Measurements from ENCODE around the gene STRADA.

The STRADA gene

GRCh38 chr17:63694229-63694949 is 47.2 kb downstream of the STRADA start:
- Histone ChIP-seq H3K27ac (ENCODE audit: low read length) (no peak overlapping the region), H3K9me3 (ENCODE audit: control insufficient read depth in 1 of 2, low read length in 2 of 2) (no peaks in the 10 kb centered on the region), H3K27me3 (ENCODE audit: low read depth, low read length) (no peaks in the 10 kb centered on the region), H3K4me1 (ENCODE audit: control insufficient read depth in 1 of 2, insufficient read depth in 2 of 2, low read length in 2 of 2) (peaks cover 0 to 19% of the 10 kb centered on the region in 2 donors), H3K36me3 (ENCODE audit: control insufficient read depth in 1 of 2, insufficient read depth in 2 of 2, low read length in 2 of 2) (peaks cover 42 to 49% of the 10 kb centered on the region in 2 donors), H3K4me3 (ENCODE audit: low read depth in 1 of 2, low read length in 2 of 2) (no peak overlapping the region)

DNA sequence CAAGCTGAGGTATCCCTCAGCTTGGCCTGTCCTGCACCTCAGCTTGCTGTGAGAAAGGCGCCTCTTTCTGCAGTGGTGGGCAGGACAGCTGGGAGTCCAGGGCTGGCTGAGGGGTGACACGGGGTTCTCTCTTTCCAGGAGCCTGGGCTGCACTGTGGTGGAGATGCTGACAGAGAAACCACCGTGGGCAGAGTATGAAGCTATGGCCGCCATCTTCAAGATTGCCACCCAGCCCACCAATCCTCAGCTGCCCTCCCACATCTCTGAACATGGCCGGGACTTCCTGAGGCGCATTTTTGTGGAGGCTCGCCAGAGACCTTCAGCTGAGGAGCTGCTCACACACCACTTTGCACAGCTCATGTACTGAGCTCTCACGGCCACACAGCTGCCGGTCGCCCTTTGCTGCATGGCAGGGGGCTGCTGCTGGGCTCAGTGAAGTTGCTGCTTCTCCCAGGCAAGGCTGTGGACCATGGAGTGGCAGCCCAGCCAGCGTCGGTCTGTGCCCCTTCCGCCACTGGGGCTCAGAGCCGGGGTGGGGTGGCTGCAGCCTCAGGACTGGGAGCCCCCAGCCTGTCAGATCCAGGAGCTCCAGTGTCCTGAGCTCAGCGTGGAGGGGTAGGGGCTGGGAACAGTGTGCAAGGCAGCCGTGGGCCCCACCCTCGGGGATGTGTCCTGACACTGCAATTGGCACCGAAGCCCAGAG is 48.0 kb downstream of the STRADA start:
- Histone ChIP-seq H3K27me3 (ENCODE audit: low read depth, low read length) (no peaks in the 10 kb centered on the region), H3K27ac (ENCODE audit: low read length) (no peak overlapping the region), H3K9me3 (ENCODE audit: control insufficient read depth in 1 of 2, low read length in 2 of 2) (no peaks in the 10 kb centered on the region), H3K36me3 (ENCODE audit: control insufficient read depth in 1 of 2, insufficient read depth in 2 of 2, low read length in 2 of 2) (peaks cover 50 to 57% of the 10 kb centered on the region in 2 donors), H3K4me3 (ENCODE audit: low read depth in 1 of 2, low read length in 2 of 2) (no peak overlapping the region), H3K4me1 (ENCODE audit: control insufficient read depth in 1 of 2, insufficient read depth in 2 of 2, low read length in 2 of 2) (peaks cover 0 to 13% of the 10 kb centered on the region in 2 donors)

DNA sequence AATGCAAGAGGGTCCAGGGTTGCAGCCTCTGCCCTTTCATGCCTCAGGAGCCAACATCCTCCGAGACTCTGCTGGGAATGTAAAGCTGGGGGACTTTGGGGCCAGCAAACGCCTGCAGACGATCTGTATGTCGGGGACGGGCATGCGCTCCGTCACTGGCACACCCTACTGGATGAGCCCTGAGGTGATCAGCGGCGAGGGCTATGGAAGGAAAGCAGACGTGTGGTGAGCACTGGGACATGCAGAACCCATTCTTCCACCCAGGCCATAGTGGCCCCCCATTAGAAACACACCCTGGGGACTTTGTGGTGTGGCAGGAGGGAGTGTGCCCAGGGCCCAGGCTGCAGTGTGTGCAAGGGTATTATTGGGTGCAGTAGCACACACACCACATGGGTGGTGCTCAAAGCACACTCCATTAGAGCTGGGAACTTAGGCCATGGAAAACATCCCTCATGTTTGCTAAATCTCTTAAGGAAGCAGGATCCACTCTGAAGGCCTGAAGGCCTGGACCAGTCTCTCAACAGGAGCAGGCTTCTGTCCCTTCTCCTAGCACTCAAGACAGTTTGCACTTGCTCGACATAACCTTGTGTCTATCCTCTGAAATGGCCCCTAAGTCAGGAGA is 49.3 kb downstream of the STRADA start:
- Histone ChIP-seq H3K27ac (ENCODE audit: low read length) (no peak overlapping the region), H3K27me3 (ENCODE audit: low read depth, low read length) (no peaks in the 10 kb centered on the region), H3K4me3 (ENCODE audit: low read depth in 1 of 2, low read length in 2 of 2) (no peak overlapping the region), H3K9me3 (ENCODE audit: control insufficient read depth in 1 of 2, low read length in 2 of 2) (no peaks in the 10 kb centered on the region), H3K36me3 (ENCODE audit: control insufficient read depth in 1 of 2, insufficient read depth in 2 of 2, low read length in 2 of 2) (peaks cover 52 to 65% of the 10 kb centered on the region in 2 donors), H3K4me1 (ENCODE audit: control insufficient read depth in 1 of 2, insufficient read depth in 2 of 2, low read length in 2 of 2) (peaks cover 0 to 5% of the 10 kb centered on the region in 2 donors)

DNA sequence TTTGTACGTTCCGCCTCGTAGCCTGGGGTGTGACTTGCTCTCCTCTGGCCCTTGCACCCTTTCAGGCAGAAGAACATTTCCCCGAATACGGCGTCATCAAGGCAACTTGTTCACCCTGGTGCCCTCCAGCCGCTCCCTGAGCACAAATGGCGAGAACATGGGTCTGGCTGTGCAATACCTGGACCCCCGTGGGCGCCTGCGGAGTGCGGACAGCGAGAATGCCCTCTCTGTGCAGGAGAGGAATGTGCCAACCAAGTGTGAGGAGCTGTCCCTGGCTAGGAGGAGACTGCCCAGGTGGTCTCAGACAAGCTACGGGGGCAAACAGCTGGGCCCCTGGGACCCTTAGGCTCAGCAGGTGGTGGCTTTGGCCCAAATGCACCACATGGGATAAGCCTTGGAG is 52.1 kb downstream of the STRADA start:
- Histone ChIP-seq H3K27ac (ENCODE audit: low read length) (no peak overlapping the region), H3K36me3 (ENCODE audit: control insufficient read depth in 1 of 2, insufficient read depth in 2 of 2, low read length in 2 of 2) (peaks cover 51 to 65% of the 10 kb centered on the region in 2 donors), H3K27me3 (ENCODE audit: low read depth, low read length) (no peaks in the 10 kb centered on the region), H3K9me3 (ENCODE audit: control insufficient read depth in 1 of 2, low read length in 2 of 2) (no peaks in the 10 kb centered on the region), H3K4me3 (ENCODE audit: low read depth in 1 of 2, low read length in 2 of 2) (no peak overlapping the region), H3K4me1 (ENCODE audit: control insufficient read depth in 1 of 2, insufficient read depth in 2 of 2, low read length in 2 of 2) (peaks cover 0 to 18% of the 10 kb centered on the region in 2 donors)

- Histone ChIP-seq H3K36me3 (ENCODE audit: control insufficient read depth in 1 of 2, insufficient read depth in 2 of 2, low read length in 2 of 2) (peaks cover 46 to 58% of the 10 kb centered on the region in 2 donors), H3K4me3 (ENCODE audit: low read depth in 1 of 2, low read length in 2 of 2) (no peak overlapping the region), H3K4me1 (ENCODE audit: control insufficient read depth in 1 of 2, insufficient read depth in 2 of 2, low read length in 2 of 2) (peaks cover 0 to 18% of the 10 kb centered on the region in 2 donors), H3K27me3 (ENCODE audit: low read depth, low read length) (no peaks in the 10 kb centered on the region), H3K27ac (ENCODE audit: low read length) (no peak overlapping the region), H3K9me3 (ENCODE audit: control insufficient read depth in 1 of 2, low read length in 2 of 2) (no peaks in the 10 kb centered on the region)
Observed at GRCh38 chr17:63688396-63689020, 53.1 kb downstream of the STRADA start.

- H3K27me3 ChIP-seq (ENCODE audit: low read depth, low read length), result no peaks in the 10 kb centered on the region
- H3K36me3 ChIP-seq (ENCODE audit: control insufficient read depth in 1 of 2, insufficient read depth in 2 of 2, low read length in 2 of 2), result peaks cover 41 to 45% of the 10 kb centered on the region in 2 donors
Observed at GRCh38 chr17:63686138-63686685, 55.4 kb downstream of the STRADA start.

DNA sequence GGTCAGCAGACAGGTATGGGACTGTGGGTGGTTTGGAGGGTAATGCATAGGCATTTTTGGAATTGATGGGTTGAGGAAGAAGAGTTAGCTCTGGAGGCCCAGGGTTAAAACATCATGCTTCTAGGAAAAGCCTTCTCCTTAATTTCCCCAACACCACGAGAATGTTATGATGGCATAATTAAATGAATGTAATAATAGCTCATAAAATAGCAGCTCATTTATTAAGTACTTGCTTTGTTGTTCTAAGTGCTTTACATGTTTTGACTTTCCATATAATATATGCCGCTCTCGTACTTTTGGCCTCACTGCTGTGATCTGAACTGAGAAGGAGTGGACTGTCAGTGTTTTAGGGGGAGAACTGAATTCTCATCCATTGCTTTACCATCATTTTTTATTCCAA is 56.0 kb downstream of the STRADA start:
- Histone ChIP-seq H3K9me3 (ENCODE audit: control insufficient read depth in 1 of 2, low read length in 2 of 2) (no peaks in the 10 kb centered on the region), H3K4me3 (ENCODE audit: low read depth in 1 of 2, low read length in 2 of 2) (no peak overlapping the region), H3K4me1 (ENCODE audit: control insufficient read depth in 1 of 2, insufficient read depth in 2 of 2, low read length in 2 of 2) (peaks cover 0 to 18% of the 10 kb centered on the region in 2 donors), H3K27me3 (ENCODE audit: low read depth, low read length) (no peaks in the 10 kb centered on the region), H3K36me3 (ENCODE audit: control insufficient read depth in 1 of 2, insufficient read depth in 2 of 2, low read length in 2 of 2) (peaks cover 35 to 39% of the 10 kb centered on the region in 2 donors), H3K27ac (ENCODE audit: low read length) (no peak overlapping the region)

More at GRCh38 chr17:63686138-63686685, 55.4 kb downstream of the STRADA start:
- H3K9me3 ChIP-seq (ENCODE audit: control insufficient read depth in 1 of 2, low read length in 2 of 2), result no peaks in the 10 kb centered on the region
- H3K4me3 ChIP-seq (ENCODE audit: low read depth in 1 of 2, low read length in 2 of 2), result no peak overlapping the region
- H3K27ac ChIP-seq (ENCODE audit: low read length), result no peak overlapping the region
- H3K4me1 ChIP-seq (ENCODE audit: control insufficient read depth in 1 of 2, insufficient read depth in 2 of 2, low read length in 2 of 2), result peaks cover 0 to 18% of the 10 kb centered on the region in 2 donors

GRCh38 chr17:63685041-63685440 is 56.6 kb downstream of the STRADA start:
- Histone ChIP-seq H3K27ac (ENCODE audit: low read length) (no peak overlapping the region), H3K36me3 (ENCODE audit: control insufficient read depth in 1 of 2, insufficient read depth in 2 of 2, low read length in 2 of 2) (peaks cover 30 to 33% of the 10 kb centered on the region in 2 donors), H3K4me3 (ENCODE audit: low read depth in 1 of 2, low read length in 2 of 2) (no peak overlapping the region), H3K4me1 (ENCODE audit: control insufficient read depth in 1 of 2, insufficient read depth in 2 of 2, low read length in 2 of 2) (peaks cover 0 to 18% of the 10 kb centered on the region in 2 donors), H3K27me3 (ENCODE audit: low read depth, low read length) (no peaks in the 10 kb centered on the region), H3K9me3 (ENCODE audit: control insufficient read depth in 1 of 2, low read length in 2 of 2) (no peaks in the 10 kb centered on the region)

- H3K27me3 ChIP-seq (ENCODE audit: low read depth, low read length), result no peaks in the 10 kb centered on the region
- H3K36me3 ChIP-seq (ENCODE audit: control insufficient read depth in 1 of 2, insufficient read depth in 2 of 2, low read length in 2 of 2), result peaks cover 9 to 17% of the 10 kb centered on the region in 2 donors
- H3K4me3 ChIP-seq (ENCODE audit: low read depth in 1 of 2, low read length in 2 of 2), result no peak overlapping the region
- no peaks in the 10 kb centered on the region for H3K9me3 ChIP-seq (ENCODE audit: control insufficient read depth in 1 of 2, low read length in 2 of 2)
- H3K4me1 ChIP-seq (ENCODE audit: control insufficient read depth in 1 of 2, insufficient read depth in 2 of 2, low read length in 2 of 2), result peaks cover 0 to 18% of the 10 kb centered on the region in 2 donors
- no peak overlapping the region for H3K27ac ChIP-seq (ENCODE audit: low read length)
Observed at GRCh38 chr17:63682981-63683380, 58.6 kb downstream of the STRADA start.

GRCh38 chr17:63682441-63682840 is 59.2 kb downstream of the STRADA start:
- H3K27me3 ChIP-seq (ENCODE audit: low read depth, low read length), result no peaks in the 10 kb centered on the region
- peaks cover 7 to 18% of the 10 kb centered on the region in 2 donors for H3K36me3 ChIP-seq (ENCODE audit: control insufficient read depth in 1 of 2, insufficient read depth in 2 of 2, low read length in 2 of 2)
- no peaks in the 10 kb centered on the region for H3K9me3 ChIP-seq (ENCODE audit: control insufficient read depth in 1 of 2, low read length in 2 of 2)
- peaks cover 0 to 18% of the 10 kb centered on the region in 2 donors for H3K4me1 ChIP-seq (ENCODE audit: control insufficient read depth in 1 of 2, insufficient read depth in 2 of 2, low read length in 2 of 2)
- no peak overlapping the region for H3K27ac ChIP-seq (ENCODE audit: low read length)
- no peak overlapping the region for H3K4me3 ChIP-seq (ENCODE audit: low read depth in 1 of 2, low read length in 2 of 2)

DNA sequence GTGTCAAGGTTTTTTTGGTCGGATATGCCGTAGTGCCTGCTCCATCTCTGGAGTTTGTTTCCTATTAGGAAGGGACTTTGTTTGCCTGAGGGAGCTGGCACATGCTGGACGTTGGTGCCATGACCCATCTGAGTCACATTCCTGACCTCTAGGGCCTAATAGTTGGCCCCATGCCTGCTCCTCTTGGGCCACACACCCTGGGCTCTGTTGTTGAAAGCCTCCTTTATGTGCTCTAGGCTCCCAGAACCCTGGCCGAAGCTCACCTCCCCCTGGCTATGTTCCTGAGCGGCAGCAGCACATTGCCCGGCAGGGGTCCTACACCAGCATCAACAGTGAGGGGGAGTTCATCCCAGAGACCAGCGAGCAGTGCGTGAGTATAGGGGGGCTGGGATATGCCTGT is 60.1 kb downstream of the STRADA start:
- Histone ChIP-seq H3K9me3 (ENCODE audit: control insufficient read depth in 1 of 2, low read length in 2 of 2) (no peaks in the 10 kb centered on the region), H3K4me1 (ENCODE audit: control insufficient read depth in 1 of 2, insufficient read depth in 2 of 2, low read length in 2 of 2) (peaks cover 3 to 18% of the 10 kb centered on the region in 2 donors), H3K27me3 (ENCODE audit: low read depth, low read length) (no peaks in the 10 kb centered on the region), H3K27ac (ENCODE audit: low read length) (no peak overlapping the region), H3K4me3 (ENCODE audit: low read depth in 1 of 2, low read length in 2 of 2) (no peak overlapping the region), H3K36me3 (ENCODE audit: control insufficient read depth in 1 of 2, insufficient read depth in 2 of 2, low read length in 2 of 2) (peaks cover 7 to 21% of the 10 kb centered on the region in 2 donors)

All from muscle layer of duodenum (tissue), 2 donors.